ENCODE measurements around the gene SLC43A1.

SLC43A1 gene

GRCh38 chr11:57530596-57531507 lies 15.3 kb upstream of the SLC43A1 start, which contains the start of gene TIMM10:
Gene TIMM10 (minus strand): TSS chr11:57530754. CDS start chr11:57530189, 565 bp downstream.
- peak within 1 kb of the TSS; percentile 98 for H3K4me3 ChIP-seq (ENCODE audit: control insufficient read depth, low read depth, low read length)
- peak; percentile 93 for DNase-seq (ENCODE audit: low read depth)
- TF ChIP-seq CTCF (conservative IDR thresholded peaks at IDR 0.05; ENCODE audit: control insufficient read depth, insufficient read depth, low read depth, low read length) = no peak

- DNase-seq (ENCODE audit: low read depth) = no peak
- peak overlapping the region; percentile 98 for H3K4me3 ChIP-seq (ENCODE audit: control insufficient read depth, low read depth, low read length)
- TF ChIP-seq CTCF (conservative IDR thresholded peaks at IDR 0.05; ENCODE audit: control insufficient read depth, insufficient read depth, low read depth, low read length) = no peak
Measured at GRCh38 chr11:57530215-57530595, 14.7 kb upstream of the SLC43A1 start.

DNA sequence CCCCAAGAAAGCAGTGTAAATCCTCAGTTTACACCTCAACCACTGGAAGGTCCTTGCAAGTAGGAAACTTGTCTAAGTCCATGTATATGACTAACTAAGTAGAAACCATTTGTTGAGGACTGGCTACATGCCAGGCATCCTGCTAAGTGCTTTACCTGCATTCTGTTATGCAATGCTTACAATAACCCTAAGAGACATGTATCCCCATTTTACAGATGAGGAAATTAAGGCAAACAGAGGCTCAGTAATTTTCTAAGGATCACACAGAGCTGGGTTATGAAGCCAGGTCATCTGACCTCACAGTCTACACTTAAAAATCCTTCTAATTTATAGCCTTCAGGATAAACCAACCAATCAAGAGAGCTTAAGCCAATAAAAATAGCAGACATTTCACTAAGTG lies 13.5 kb upstream of the SLC43A1 start:
- DNase-seq (ENCODE audit: low read depth) = no peak
- no peak overlapping the region for H3K4me3 ChIP-seq (ENCODE audit: control insufficient read depth, low read depth, low read length)
- TF ChIP-seq CTCF (conservative IDR thresholded peaks at IDR 0.05; ENCODE audit: control insufficient read depth, insufficient read depth, low read depth, low read length) = no peak

DNA sequence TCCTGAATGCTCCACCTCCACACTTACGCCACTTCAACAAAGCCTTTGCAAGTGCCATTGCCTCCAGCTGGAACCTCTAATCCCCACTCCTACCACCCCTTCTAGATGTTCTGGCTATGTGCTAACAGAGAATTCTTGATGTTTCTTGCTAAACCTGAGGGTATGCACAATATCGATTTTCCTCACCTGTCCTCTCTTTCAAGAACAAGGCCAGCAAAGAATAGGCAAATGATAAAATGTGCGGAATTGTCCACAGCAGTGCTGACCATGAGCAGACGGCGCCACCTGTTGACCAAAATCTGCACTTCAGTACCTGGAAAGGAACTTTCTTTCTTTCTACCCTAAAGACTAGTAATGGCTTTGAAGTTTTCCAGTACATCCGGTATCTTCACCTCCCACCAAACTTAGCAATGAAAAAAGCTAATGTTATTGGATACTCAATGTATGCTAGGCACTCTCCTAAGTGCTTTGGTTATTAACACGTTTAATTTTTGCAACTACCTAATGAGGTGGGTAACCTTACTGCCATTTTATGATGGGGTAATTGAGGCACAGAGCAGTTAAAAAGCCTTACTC lies 11.6 kb upstream of the SLC43A1 start:
- peak; percentile 63 for DNase-seq (ENCODE audit: low read depth)
- H3K4me3 ChIP-seq (ENCODE audit: control insufficient read depth, low read depth, low read length) = no peak overlapping the region
- TF ChIP-seq CTCF (conservative IDR thresholded peaks at IDR 0.05; ENCODE audit: control insufficient read depth, insufficient read depth, low read depth, low read length) = peak; percentile 96

- no peak overlapping the region for H3K4me3 ChIP-seq (ENCODE audit: control insufficient read depth, low read depth, low read length)
- no peak for TF ChIP-seq CTCF (conservative IDR thresholded peaks at IDR 0.05; ENCODE audit: control insufficient read depth, insufficient read depth, low read depth, low read length)
- DNase-seq (ENCODE audit: low read depth) = no peak
Measured at GRCh38 chr11:57523419-57523818, 7.9 kb upstream of the SLC43A1 start.

DNA sequence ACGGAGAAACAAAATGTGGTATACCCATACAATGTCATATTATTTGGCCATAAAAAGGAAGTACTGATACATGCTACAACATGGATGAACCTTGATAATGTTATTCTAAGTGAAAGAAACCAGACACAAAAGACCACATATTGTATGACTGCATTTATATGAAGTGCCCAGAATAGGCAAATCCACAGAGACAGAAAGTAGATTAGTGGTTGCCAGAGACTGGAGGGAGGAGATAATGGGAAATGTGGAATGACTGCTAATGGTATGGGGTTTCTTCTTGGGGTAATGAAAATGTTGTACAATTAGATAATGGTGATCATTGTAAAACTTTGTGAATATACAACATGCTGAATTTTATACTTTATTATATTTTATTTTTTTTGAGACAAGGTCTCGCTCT lies 5.6 kb upstream of the SLC43A1 start:
- TF ChIP-seq CTCF (conservative IDR thresholded peaks at IDR 0.05; ENCODE audit: control insufficient read depth, insufficient read depth, low read depth, low read length) = no peak
- DNase-seq (ENCODE audit: low read depth) = no peak
- no peak overlapping the region for H3K4me3 ChIP-seq (ENCODE audit: control insufficient read depth, low read depth, low read length)
